CD8-positive, alpha-beta memory T cell (primary cell): Measurements from ENCODE around the gene EXTL1. TPM values are rescaled to one million over a fixed set of nuclear protein-coding genes. Genes with fewer than 3 reads are reported as not detected.

ENCODE experiments used
- CTCF ChIA-PET: fragments of 350-600 bp; sonication (Branson Sonifier 250); formaldehyde crosslinking; loops from one replicate; lab custom pipeline; 2021; ENCODE audit warnings: antibody characterized with exemption; lab: Charles Lee
- POLR2A ChIA-PET: fragments of 350-600 bp; sonication (Branson Sonifier 250); formaldehyde crosslinking; loops from one replicate; lab custom pipeline; 2021; ENCODE audit warnings: antibody characterized with exemption; lab: Charles Lee
- DNase-seq, 5 donors: peaks; one replicate each; pipeline versions ENCODE4 v3.0.0 to v3.0.0-alpha.2; 2020 to 2022; ENCODE audit warnings: mixed read lengths in 1 of 5
- H3K27ac ChIP-seq: one replicate; pipeline ENCODE4 v1.7.0; 2013; ENCODE audit warnings: low read depth, mild to moderate bottlenecking, low read length, moderate library complexity
- H3K27me3 ChIP-seq: 2 replicates; pipeline ENCODE4 v1.7.0; 2013; ENCODE audit warnings: low read length, mild to moderate bottlenecking; ENCODE audit not compliant: insufficient read depth, poor library complexity, severe bottlenecking
- H3K36me3 ChIP-seq: 2 replicates; pipeline ENCODE4 v1.7.0; 2013; ENCODE audit warnings: mild to moderate bottlenecking, low read length, moderate library complexity; ENCODE audit not compliant: insufficient read depth
- H3K4me1 ChIP-seq: 2 replicates; pipeline ENCODE4 v1.7.0; 2013; ENCODE audit warnings: mild to moderate bottlenecking, low read length, moderate library complexity; ENCODE audit not compliant: insufficient read depth
- H3K4me3 ChIP-seq: 2 replicates; pipeline ENCODE4 v1.7.0; 2013; ENCODE audit warnings: mild to moderate bottlenecking, low read length
- H3K9me3 ChIP-seq: 2 replicates; pipeline ENCODE4 v1.7.0; 2013; ENCODE audit warnings: mild to moderate bottlenecking, low read length
- H3K27ac Mint-ChIP-seq, 8 donors: one replicate each; pipeline ENCODE4 v1.8.0; 2020 to 2021; ENCODE audit warnings: mixed read lengths in 8 of 8, mild to moderate bottlenecking in 6 of 8, inconsistent platforms in 3 of 8, moderate library complexity in 3 of 8
- H3K27me3 Mint-ChIP-seq, 2 donors: one replicate each; pipeline ENCODE4 v1.8.0; 2020 to 2021; ENCODE audit warnings: mixed read lengths in 2 of 2, mild to moderate bottlenecking in 1 of 2, moderate library complexity in 1 of 2
- H3K36me3 Mint-ChIP-seq, 3 donors: one replicate each; pipeline ENCODE4 v1.8.0; 2020 to 2021; ENCODE audit warnings: mixed read lengths in 3 of 3, inconsistent platforms in 1 of 3, mild to moderate bottlenecking in 1 of 3
- H3K4me1 Mint-ChIP-seq, 3 donors: one replicate each; pipeline ENCODE4 v1.8.0; 2020 to 2021; ENCODE audit warnings: mixed read lengths in 3 of 3, inconsistent platforms in 1 of 3, mild to moderate bottlenecking in 1 of 3
- H3K4me3 Mint-ChIP-seq, 7 donors: one replicate each; pipeline ENCODE4 v1.8.0; 2020 to 2021; ENCODE audit warnings: mixed read lengths in 7 of 7, mild to moderate bottlenecking in 6 of 7, moderate library complexity in 4 of 7, inconsistent platforms in 2 of 7
- H3K9me3 Mint-ChIP-seq, 5 donors: one replicate each; pipeline ENCODE4 v1.8.0; 2020 to 2022; ENCODE audit warnings: mixed read lengths in 5 of 5, mild to moderate bottlenecking in 3 of 5, moderate library complexity in 2 of 5, inconsistent platforms in 1 of 5
- polyA plus RNA-seq: library from polyadenylated mRNA; unstranded; fragments of 300-500 nt; fragmentation: Illumina TruSeq; gene quantifications from one replicate; pipeline ENCODE4 v1.2.3, GENCODE V29; 2021
- total RNA-seq, 2 experiments: library from RNA; stranded (reverse); gene quantifications; one replicate each; pipeline ENCODE4 v1.2.3, GENCODE V29; 2021

EXTL1 gene
- total and polyA plus RNA-seq, 3 experiments from 2014 or later, result not detected

DNA sequence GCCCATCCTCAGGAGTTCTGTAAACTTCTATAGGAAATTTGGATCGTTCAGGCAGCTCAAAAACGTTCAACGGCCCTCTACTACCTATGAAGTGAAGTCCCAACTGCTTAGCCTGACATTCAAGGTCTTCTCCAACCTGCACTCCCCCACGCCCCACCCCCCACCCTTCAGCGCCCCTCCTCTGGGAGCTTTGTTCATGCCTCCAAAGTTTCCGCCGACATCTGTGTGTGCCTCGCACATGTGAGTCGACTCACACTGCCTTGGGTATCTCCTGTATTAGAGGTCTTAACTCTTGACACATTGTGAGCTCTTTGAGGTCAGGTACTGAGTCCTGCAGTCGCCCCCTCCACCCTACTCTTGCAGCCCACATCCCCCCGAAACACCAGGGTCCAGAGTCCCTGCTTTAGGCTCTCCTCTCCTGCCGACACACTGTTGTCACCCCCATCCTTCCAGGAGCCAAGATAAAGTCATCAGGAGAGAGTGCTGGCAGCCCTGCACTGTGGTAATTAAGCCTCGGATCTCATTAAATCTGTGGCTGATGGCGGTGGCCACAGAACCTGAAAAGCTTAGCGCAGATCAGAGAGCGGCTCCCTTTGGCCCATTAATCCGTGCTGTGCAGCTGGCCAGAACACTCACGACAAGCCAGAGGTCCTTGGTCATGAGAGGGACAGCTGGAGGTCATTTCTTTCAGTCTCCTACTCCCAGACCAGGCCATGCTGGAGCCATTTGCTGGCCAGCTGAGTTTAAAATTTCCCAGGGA lies 22.4 kb upstream of the EXTL1 start:
- Histone ChIP-seq H3K4me3 (no peak overlapping the region), H3K4me1 (peaks cover 20% of the 10 kb centered on the region), H3K27ac (no peak overlapping the region), H3K36me3 (no peaks in the 10 kb centered on the region), H3K27me3 (no peaks in the 10 kb centered on the region), H3K9me3 (no peaks in the 10 kb centered on the region)
- CTCF ChIA-PET, result interaction anchor here (0.6 to 10.0 kb wide), 7 partner anchors 8 to 1510 kb away, joined by 3 to 204 read pairs (median 4); partner anchors contain the start of gene MTFR1L
- H3K27ac Mint-ChIP-seq, result peak overlapping the region in 2 of 8 donors; percentile 84 to 96
- H3K36me3 Mint-ChIP-seq, result peaks cover 0 to 12% (median 0%) of the 10 kb centered on the region in 3 donors
- DNase-seq, result no peak
- H3K4me1 Mint-ChIP-seq, result peaks cover 25 to 37% (median 27%) of the 10 kb centered on the region in 3 donors
- peaks cover 0 to 2% (median 0%) of the 10 kb centered on the region in 5 donors for H3K9me3 Mint-ChIP-seq
- peak overlapping the region in 1 of 7 donors; percentile 34 for H3K4me3 Mint-ChIP-seq
- POLR2A ChIA-PET, result interaction anchor here (2.1 to 2.4 kb wide), 2 partner anchors 93 to 103 kb away, joined by 20 to 21 read pairs; partner anchors contain the start of gene STMN1
- H3K27me3 Mint-ChIP-seq, result peaks cover 3 to 4% of the 10 kb centered on the region in 2 donors

GRCh38 chr1:26003262-26003661 lies 18.3 kb upstream of the EXTL1 start:
- Histone ChIP-seq H3K4me3 (no peak overlapping the region), H3K4me1 (peaks cover 7% of the 10 kb centered on the region), H3K27me3 (no peaks in the 10 kb centered on the region), H3K9me3 (no peaks in the 10 kb centered on the region), H3K36me3 (no peaks in the 10 kb centered on the region), H3K27ac (no peak overlapping the region)
- H3K36me3 Mint-ChIP-seq, result no peaks in the 10 kb centered on the region
- peaks cover 0 to 2% (median 0%) of the 10 kb centered on the region in 5 donors for H3K9me3 Mint-ChIP-seq
- peaks cover under 1 to 16% of the 10 kb centered on the region in 2 donors for H3K27me3 Mint-ChIP-seq
- peaks cover 5 to 6% (median 6%) of the 10 kb centered on the region in 3 donors for H3K4me1 Mint-ChIP-seq
- ChIA-PET CTCF (interaction anchor here (0.9 to 1.5 kb wide), 4 partner anchors 11 to 128 kb away, joined by 3 to 6 read pairs (median 4); partner anchors contain the start of gene PAQR7), POLR2A (no interaction called here)
- DNase-seq, result no peak
- H3K4me3 Mint-ChIP-seq, result no peak overlapping the region
- no peak overlapping the region for H3K27ac Mint-ChIP-seq

DNA sequence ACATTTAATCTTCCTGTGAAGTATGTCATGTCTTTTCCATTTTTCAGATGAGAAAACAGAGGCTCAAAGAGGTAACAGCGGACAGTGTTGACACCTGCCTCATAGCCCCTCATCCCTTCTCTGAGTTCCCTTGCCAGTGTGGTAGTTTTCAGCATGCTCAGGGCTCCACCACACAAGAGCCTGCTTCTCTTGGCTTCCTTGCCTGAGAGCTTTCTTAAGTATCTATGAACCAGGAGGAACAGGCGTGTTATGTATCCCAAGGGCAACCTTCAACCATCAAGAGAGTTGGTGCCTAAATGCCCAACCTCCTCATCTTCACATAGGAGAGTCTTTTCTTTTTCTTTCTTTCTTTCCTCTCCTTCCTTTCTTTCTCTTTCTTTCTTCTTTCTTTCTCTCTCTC lies 17.8 kb upstream of the EXTL1 start:
- Mint-ChIP-seq H3K4me3 (no peak overlapping the region), H3K4me1 (peaks cover 0 to 1% (median under 1%) of the 10 kb centered on the region in 3 donors), H3K27me3 (peaks cover 0 to 16% of the 10 kb centered on the region in 2 donors), H3K9me3 (peaks cover 0 to 2% (median 0%) of the 10 kb centered on the region in 5 donors), H3K27ac (no peak overlapping the region), H3K36me3 (no peaks in the 10 kb centered on the region)
- no peak for DNase-seq
- ChIA-PET POLR2A (interaction anchor here (0.6 kb wide), 1 partner anchor 731 kb away, joined by 4 read pairs; no protein-coding TSS in a partner anchor), CTCF (interaction anchor here (0.9 to 1.0 kb wide), 2 partner anchors 31 to 108 kb away, joined by 3 to 6 read pairs; no protein-coding TSS in a partner anchor)
- Histone ChIP-seq H3K27me3 (no peaks in the 10 kb centered on the region), H3K4me3 (no peak overlapping the region), H3K4me1 (peaks cover 2% of the 10 kb centered on the region), H3K36me3 (no peaks in the 10 kb centered on the region), H3K9me3 (no peaks in the 10 kb centered on the region), H3K27ac (no peak overlapping the region)

GRCh38 chr1:26005434-26006105 lies 16.0 kb upstream of the EXTL1 start:
- POLR2A ChIA-PET, result no interaction called here

GRCh38 chr1:26006710-26007109 lies 14.9 kb upstream of the EXTL1 start:
- no peak overlapping the region for H3K4me3 ChIP-seq
- Mint-ChIP-seq H3K4me3 (no peak overlapping the region), H3K27me3 (peaks cover 0 to 16% of the 10 kb centered on the region in 2 donors), H3K36me3 (no peaks in the 10 kb centered on the region), H3K27ac (peak overlapping the region in 1 of 8 donors; percentile 94), H3K9me3 (peaks cover 0 to 2% (median 0%) of the 10 kb centered on the region in 5 donors), H3K4me1 (no peaks in the 10 kb centered on the region)
- H3K27ac ChIP-seq, result no peak overlapping the region
- no peak for DNase-seq
- no peaks in the 10 kb centered on the region for H3K36me3 ChIP-seq
- H3K27me3 ChIP-seq, result no peaks in the 10 kb centered on the region
- CTCF ChIA-PET, result no interaction called here
- POLR2A ChIA-PET, result no interaction called here
- no peaks in the 10 kb centered on the region for H3K9me3 ChIP-seq
- H3K4me1 ChIP-seq, result no peaks in the 10 kb centered on the region

More at GRCh38 chr1:26005434-26006105, 16.0 kb upstream of the EXTL1 start:
- Mint-ChIP-seq H3K27ac (no peak overlapping the region), H3K9me3 (peaks cover 0 to 2% (median 0%) of the 10 kb centered on the region in 5 donors), H3K4me1 (no peaks in the 10 kb centered on the region), H3K36me3 (no peaks in the 10 kb centered on the region), H3K4me3 (no peak overlapping the region), H3K27me3 (peaks cover 0 to 16% of the 10 kb centered on the region in 2 donors)
- H3K9me3 ChIP-seq, result no peaks in the 10 kb centered on the region
- H3K36me3 ChIP-seq, result no peaks in the 10 kb centered on the region
- H3K27ac ChIP-seq, result peak overlapping the region; percentile 30
- H3K4me1 ChIP-seq, result no peaks in the 10 kb centered on the region
- CTCF ChIA-PET, result interaction anchor here (1.3 kb wide), 1 partner anchor 110 kb away, joined by 3 read pairs; no protein-coding TSS in a partner anchor
- DNase-seq, result no peak
- H3K4me3 ChIP-seq, result no peak overlapping the region
- no peaks in the 10 kb centered on the region for H3K27me3 ChIP-seq

- H3K4me1 ChIP-seq, result no peaks in the 10 kb centered on the region
- CTCF ChIA-PET, result interaction anchor here (1.8 kb wide), 1 partner anchor 115 kb away, joined by 6 read pairs; no protein-coding TSS in a partner anchor
- no peak for DNase-seq
- no peaks in the 10 kb centered on the region for H3K9me3 ChIP-seq
- POLR2A ChIA-PET, result interaction anchor here (0.6 kb wide), 1 partner anchor 131 kb away, joined by 3 read pairs; no protein-coding TSS in a partner anchor
- H3K36me3 ChIP-seq, result no peaks in the 10 kb centered on the region
- Mint-ChIP-seq H3K4me1 (no peaks in the 10 kb centered on the region), H3K27ac (peak overlapping the region in 1 of 8 donors; percentile 30), H3K27me3 (peaks cover 0 to 10% of the 10 kb centered on the region in 2 donors), H3K4me3 (no peak overlapping the region), H3K9me3 (no peaks in the 10 kb centered on the region), H3K36me3 (no peaks in the 10 kb centered on the region)
- H3K27me3 ChIP-seq, result no peaks in the 10 kb centered on the region
- no peak overlapping the region for H3K4me3 ChIP-seq
- H3K27ac ChIP-seq, result no peak overlapping the region
These were observed 11.7 kb upstream of the EXTL1 start for GRCh38 chr1:26009796-26010447.

DNA sequence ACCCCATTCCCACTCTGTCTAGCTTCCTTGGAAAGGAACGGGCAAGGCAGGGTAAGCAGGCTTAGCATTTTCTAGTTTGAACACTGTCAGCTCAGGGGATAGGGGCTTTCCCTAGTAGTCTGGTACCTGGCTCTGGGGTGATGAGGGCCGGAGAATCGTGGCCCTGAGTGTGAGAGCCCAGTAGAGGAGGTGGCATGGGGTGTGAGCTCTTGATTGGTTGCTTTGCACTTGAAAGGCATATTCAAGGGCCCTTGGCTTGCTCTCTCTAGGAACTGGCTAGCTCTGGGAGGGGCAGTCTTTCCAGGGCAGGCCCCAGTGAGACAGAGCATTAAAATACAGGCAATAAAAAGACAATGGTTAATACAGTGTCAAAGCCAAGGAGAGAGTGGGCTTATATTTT lies 10.8 kb upstream of the EXTL1 start:
- ChIA-PET CTCF (interaction anchor here (0.6 to 1.8 kb wide), 2 partner anchors 9 to 115 kb away, joined by 3 to 6 read pairs; no protein-coding TSS in a partner anchor), POLR2A (interaction anchor here (0.6 kb wide), 1 partner anchor 130 kb away, joined by 3 read pairs; no protein-coding TSS in a partner anchor)
- Histone ChIP-seq H3K36me3 (no peaks in the 10 kb centered on the region), H3K9me3 (no peaks in the 10 kb centered on the region), H3K4me3 (no peak overlapping the region), H3K27ac (no peak overlapping the region), H3K4me1 (no peaks in the 10 kb centered on the region), H3K27me3 (no peaks in the 10 kb centered on the region)
- DNase-seq, result no peak
- H3K36me3 Mint-ChIP-seq, result no peaks in the 10 kb centered on the region
- no peak overlapping the region for H3K4me3 Mint-ChIP-seq
- no peak overlapping the region for H3K27ac Mint-ChIP-seq
- H3K4me1 Mint-ChIP-seq, result no peaks in the 10 kb centered on the region
- H3K27me3 Mint-ChIP-seq, result peaks cover 0 to 7% of the 10 kb centered on the region in 2 donors
- H3K9me3 Mint-ChIP-seq, result no peaks in the 10 kb centered on the region
